Measurements from ENCODE around the gene COPS7B.
A peak's percentile ranks its signal among the peaks of the same experiment; 100 is the strongest.

COPS7B gene

GRCh38 chr2:231785413-231785812 lies 832 bp upstream of the COPS7B start:
- no peaks in the 10 kb centered on the region for H3K36me3 ChIP-seq (ENCODE audit: low read length)
- H3K4me3 ChIP-seq (ENCODE audit: insufficient read depth, low read length, poor library complexity, severe bottlenecking), result peak overlapping the region; percentile 96
- peaks cover 56% of the 10 kb centered on the region for H3K79me2 ChIP-seq (ENCODE audit: insufficient read depth, low read length)
- H3K27me3 ChIP-seq (ENCODE audit: low read length), result no peaks in the 10 kb centered on the region
- peak overlapping the region; percentile 81 for H3K4me2 ChIP-seq (ENCODE audit: low read depth, low read length, poor library complexity, severe bottlenecking)
- peak overlapping the region; percentile 26; the same call in 1 of the 2 replicates for H3K27ac ChIP-seq (ENCODE audit: low read depth, low read length)
- no peak for TF ChIP-seq EZH2phosphoT487 (conservative IDR thresholded peaks at IDR 0.05; ENCODE audit: low read length)
- TF ChIP-seq CTCF (IDR thresholded peaks at IDR 0.05; ENCODE audit: insufficient read depth, low read length, poor library complexity, severe bottlenecking), result no peak
- H3F3A ChIP-seq (ENCODE audit: insufficient read depth), result peaks cover 4% of the 10 kb centered on the region; the same call in 1 of the 2 replicates
- H3K9ac ChIP-seq (ENCODE audit: low read length), result peak overlapping the region; percentile 80
- peak overlapping the region; percentile 54 for H2AFZ ChIP-seq (ENCODE audit: low read depth, low read length, severe bottlenecking)
- H4K20me1 ChIP-seq (ENCODE audit: low read depth, low read length), result peaks cover 7% of the 10 kb centered on the region
- no peaks in the 10 kb centered on the region for H3K9me3 ChIP-seq (ENCODE audit: insufficient read depth, low read length)
- no peaks in the 10 kb centered on the region for H3K9me2 ChIP-seq (replicated peaks; ENCODE audit: insufficient read depth, low read length)

- H3K4me3 ChIP-seq (ENCODE audit: insufficient read depth, low read length, poor library complexity, severe bottlenecking), result peak overlapping the region; percentile 96
Observed at GRCh38 chr2:231785822-231786176, 446 bp upstream of the COPS7B start.

GRCh38 chr2:231786917-231787292 lies 660 bp downstream of the COPS7B start:
- H3K79me2 ChIP-seq (ENCODE audit: insufficient read depth, low read length), result peaks cover 63% of the 10 kb centered on the region
- no peaks in the 10 kb centered on the region for H3K9me2 ChIP-seq (replicated peaks; ENCODE audit: insufficient read depth, low read length)
- H3F3A ChIP-seq (ENCODE audit: insufficient read depth), result peaks cover 4% of the 10 kb centered on the region; the same call in 1 of the 2 replicates
- peak overlapping the region; percentile 81 for H3K4me2 ChIP-seq (ENCODE audit: low read depth, low read length, poor library complexity, severe bottlenecking)
- TF ChIP-seq EZH2phosphoT487 (conservative IDR thresholded peaks at IDR 0.05; ENCODE audit: low read length) (no peak), CTCF (IDR thresholded peaks at IDR 0.05; ENCODE audit: insufficient read depth, low read length, poor library complexity, severe bottlenecking) (no peak)
- H3K27ac ChIP-seq (ENCODE audit: low read depth, low read length), result no peak overlapping the region
- H3K9ac ChIP-seq (ENCODE audit: low read length), result peak overlapping the region; percentile 80
- no peaks in the 10 kb centered on the region for H3K27me3 ChIP-seq (ENCODE audit: low read length)
- H4K20me1 ChIP-seq (ENCODE audit: low read depth, low read length), result peaks cover 7% of the 10 kb centered on the region
- H3K4me3 ChIP-seq (ENCODE audit: insufficient read depth, low read length, poor library complexity, severe bottlenecking), result peak overlapping the region; percentile 96
- H3K9me3 ChIP-seq (ENCODE audit: insufficient read depth, low read length), result no peaks in the 10 kb centered on the region
- peaks cover 4% of the 10 kb centered on the region; the same call in 1 of the 2 replicates for H3K36me3 ChIP-seq (ENCODE audit: low read length)
- peak overlapping the region; percentile 54 for H2AFZ ChIP-seq (ENCODE audit: low read depth, low read length, severe bottlenecking)

More at GRCh38 chr2:231785822-231786176, 446 bp upstream of the COPS7B start:
- Histone ChIP-seq H4K20me1 (ENCODE audit: low read depth, low read length) (peaks cover 7% of the 10 kb centered on the region), H3K9ac (ENCODE audit: low read length) (peak overlapping the region; percentile 80), H2AFZ (ENCODE audit: low read depth, low read length, severe bottlenecking) (peak overlapping the region; percentile 54), H3K9me3 (ENCODE audit: insufficient read depth, low read length) (no peaks in the 10 kb centered on the region), H3F3A (ENCODE audit: insufficient read depth) (peaks cover 4% of the 10 kb centered on the region; the same call in 1 of the 2 replicates), H3K4me2 (ENCODE audit: low read depth, low read length, poor library complexity, severe bottlenecking) (peak overlapping the region; percentile 81), H3K79me2 (ENCODE audit: insufficient read depth, low read length) (peaks cover 54% of the 10 kb centered on the region), H3K27me3 (ENCODE audit: low read length) (no peaks in the 10 kb centered on the region), H3K9me2 (replicated peaks; ENCODE audit: insufficient read depth, low read length) (no peaks in the 10 kb centered on the region), H3K36me3 (ENCODE audit: low read length) (no peaks in the 10 kb centered on the region), H3K27ac (ENCODE audit: low read depth, low read length) (peak overlapping the region; percentile 26; the same call in 1 of the 2 replicates)
- no peak for TF ChIP-seq CTCF (IDR thresholded peaks at IDR 0.05; ENCODE audit: insufficient read depth, low read length, poor library complexity, severe bottlenecking)
- no peak for TF ChIP-seq EZH2phosphoT487 (conservative IDR thresholded peaks at IDR 0.05; ENCODE audit: low read length)

All from SU-DHL-6 (cell line).